K562 treated with DMSO at 1 percent for 48 hours (cell line): ENCODE data around the gene NT5DC1. TPM values are rescaled to one million over a fixed set of nuclear protein-coding genes. Genes with fewer than 3 reads are reported as not detected.

Experiments
- total RNA-seq: library from RNA; unstranded; fragments of 300-600 nt; gene quantifications from 2 replicates; pipeline ENCODE4 v1.2.3, GENCODE V29; 2022; ENCODE audit warnings: low replicate concordance; ENCODE audit errors: extremely low read depth

Gene NT5DC1
- total RNA-seq: not detected in 2 replicates

DNA sequence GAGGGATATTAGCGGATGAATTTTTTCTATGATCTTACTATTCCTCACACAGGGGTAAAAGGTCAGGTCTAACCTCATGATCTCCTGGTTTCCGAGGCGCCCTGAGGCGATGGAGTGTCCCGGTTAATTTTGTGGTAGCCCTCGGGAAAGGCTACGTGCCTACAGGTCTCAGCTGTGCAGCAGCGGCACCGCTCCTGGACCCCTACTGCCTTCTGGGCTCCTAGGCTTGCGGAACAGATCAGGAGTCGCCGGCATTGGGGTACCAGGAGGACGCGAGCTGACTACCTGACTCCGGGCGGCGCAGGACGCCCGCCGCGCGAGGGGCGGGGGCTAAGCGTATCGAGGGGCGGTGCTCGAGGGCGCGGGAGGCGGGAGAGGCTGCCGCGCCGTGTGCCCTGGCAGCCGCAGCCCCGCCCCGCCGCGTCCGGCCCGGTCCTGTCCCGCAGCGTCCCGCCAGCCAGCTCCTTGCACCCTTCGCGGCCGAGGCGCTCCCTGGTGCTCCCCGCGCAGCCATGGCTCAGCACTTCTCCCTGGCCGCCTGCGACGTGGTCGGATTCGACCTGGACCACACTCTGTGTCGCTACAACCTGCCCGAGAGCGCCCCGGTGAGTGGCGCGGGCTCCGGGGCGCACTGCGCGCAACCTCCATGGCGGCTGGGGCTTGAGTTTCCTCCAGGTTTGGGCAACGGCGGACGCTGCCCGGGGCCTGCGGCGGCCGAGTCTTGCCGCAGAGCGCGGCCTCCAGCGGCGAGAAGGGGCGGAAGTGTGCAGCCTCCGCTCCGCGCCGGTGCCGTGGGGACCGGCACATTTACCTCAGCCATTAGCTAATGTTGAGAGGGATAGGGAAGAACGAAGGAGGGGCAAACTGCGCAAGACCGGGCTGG, at the start of gene NT5DC1:
NT5DC1 (plus strand) TSS at position 435 of the 883 bp plus-strand sequence; CDS start at position 513, 78 bp downstream.

DNA sequence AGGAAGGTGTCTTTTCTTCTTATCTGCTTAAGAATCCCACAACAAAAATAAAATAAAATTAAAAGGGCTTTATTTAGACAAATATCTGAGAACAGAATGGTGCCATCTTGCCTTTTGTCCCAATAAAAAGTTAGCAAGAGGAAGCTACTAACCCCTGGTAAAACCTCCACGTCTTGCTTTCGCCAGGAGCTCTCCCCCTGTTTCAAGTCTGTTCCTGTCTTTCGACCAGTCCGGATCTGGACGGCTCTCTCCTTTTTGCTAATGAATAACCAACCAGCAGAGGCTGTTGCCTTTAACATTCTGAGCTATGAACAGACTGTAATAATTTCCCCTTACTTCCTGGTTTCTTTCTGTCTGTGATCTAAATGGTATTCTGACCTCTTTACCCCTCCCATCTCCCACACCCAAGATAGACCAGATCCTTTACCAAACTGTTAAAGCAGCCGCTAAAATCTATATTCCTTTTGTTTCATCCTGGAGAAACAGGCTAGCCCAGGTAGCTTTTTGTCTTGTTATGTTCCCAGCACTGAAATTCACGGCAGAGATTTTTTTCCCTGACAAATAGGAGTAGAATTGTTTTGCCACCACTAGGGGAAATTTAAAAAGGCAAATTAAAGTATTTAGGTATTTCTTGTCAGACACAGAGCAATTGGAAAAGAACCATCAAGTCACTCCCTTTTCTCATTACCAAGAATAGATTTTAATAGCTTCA, 39.9 kb upstream of the NT5DC1 start, which contains the start of gene FRK:
FRK (minus strand) TSS at position 320 of the 712 bp plus-strand sequence. CDS start 580 bp downstream, outside the sequence.

DNA sequence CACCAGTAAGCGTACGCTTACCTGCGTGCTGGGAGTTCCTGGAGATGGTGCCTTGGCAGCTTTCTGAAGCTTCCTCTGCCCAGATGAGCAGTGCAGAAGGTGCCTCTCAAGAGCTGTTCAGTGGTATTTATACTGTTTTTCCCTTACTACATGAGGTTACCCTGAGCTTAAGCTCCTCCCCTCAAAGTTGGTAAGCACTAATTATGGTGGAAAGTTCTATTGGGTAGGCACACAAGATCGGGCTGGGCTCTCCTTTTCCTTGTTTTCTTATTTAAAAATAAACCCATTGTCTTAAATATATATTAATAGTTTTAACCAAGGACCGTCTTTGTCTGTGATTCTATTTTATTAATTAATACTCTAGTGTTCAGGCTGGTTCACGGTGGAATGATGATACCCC, 25.4 kb downstream of the NT5DC1 start, which contains the start of gene COL10A1:
COL10A1 (minus strand) TSS at position 101 of the 400 bp plus-strand sequence. CDS start 640 bp downstream, outside the sequence.

DNA sequence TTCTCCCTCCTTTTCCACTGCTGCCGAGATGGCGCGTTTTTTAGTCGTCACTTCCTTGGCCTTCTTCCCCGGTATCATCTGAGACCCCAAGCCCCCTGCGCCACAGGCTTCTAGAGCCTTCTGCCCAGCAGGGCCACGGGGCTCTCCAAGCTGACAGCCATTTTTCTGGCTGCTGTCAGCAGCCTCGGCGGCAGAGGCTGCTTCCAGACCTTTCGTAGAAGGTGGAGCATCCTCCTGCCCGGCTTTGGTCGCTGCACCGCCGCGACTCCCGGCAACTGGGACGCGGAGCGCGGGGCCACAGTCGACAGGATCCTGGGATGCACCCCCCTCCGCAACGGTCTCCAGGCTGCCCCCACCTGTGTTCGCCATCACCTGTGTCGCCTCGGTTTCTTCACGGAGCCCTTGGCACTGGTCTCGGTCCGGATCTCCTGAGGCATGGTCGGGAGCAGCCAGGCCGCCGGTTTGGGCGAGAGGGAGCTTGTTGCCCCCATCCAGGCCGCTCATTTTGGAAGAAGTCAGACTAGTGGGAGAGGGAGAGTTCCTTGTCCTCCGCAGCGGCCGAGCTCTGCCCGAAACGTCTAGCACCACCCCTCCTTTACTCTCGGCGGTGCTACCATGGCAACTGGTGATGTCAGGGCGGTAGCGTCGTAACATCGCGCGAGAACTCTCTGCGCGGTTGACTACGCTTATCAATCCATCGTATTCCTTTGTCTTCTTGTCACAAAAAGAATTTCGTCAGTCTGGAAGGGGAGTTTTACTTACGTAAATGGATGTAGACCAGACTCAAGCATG, 153.0 kb downstream of the NT5DC1 start, which contains the start of gene TSPYL4:
TSPYL4 (minus strand) TSS at position 571 of the 792 bp plus-strand sequence; CDS start at position 504, 67 bp downstream.

DNA sequence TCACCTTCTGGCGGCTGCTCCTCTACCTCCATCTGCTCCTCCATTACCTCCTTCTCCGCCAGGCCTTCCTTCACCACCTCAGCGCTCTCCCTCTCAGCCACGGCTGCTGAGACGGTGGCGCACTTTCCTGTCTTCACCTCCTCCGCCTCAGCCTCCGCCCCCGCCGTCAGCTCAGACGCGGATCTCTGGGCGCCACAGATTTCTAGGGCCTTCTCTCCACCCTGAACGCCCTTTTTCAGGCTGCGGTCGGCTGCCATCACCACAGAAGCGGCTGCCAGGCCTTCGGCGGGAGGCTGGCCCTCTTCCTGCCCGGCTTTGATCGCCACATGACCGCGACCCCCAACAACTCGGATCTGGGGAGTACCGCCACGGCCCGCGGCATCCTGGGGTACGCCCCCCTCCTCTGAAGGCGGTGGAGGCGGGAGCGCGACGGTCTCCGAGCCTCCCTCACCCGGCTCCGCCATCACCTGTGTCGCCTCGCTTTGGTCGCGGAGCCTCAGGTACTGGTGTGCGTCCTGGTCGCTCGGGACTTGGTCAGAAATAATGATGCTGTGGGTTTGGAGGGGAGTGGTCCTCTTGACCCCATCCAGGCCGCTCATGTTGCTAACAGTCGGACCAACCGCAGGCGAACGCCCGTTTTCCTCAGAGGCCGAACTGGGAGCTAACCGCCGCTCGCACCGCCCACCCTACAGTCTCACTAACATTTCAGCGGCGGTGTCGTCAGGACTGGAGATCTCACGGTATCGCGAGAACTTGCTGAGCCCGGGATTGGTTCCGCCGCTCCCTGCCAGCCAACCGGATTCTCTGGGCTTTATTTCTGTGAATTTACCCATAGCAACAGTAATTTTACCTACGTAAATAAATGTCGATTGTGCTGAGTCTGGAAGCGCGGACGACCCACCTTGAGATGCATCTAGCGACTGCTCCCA, 178.8 kb downstream of the NT5DC1 start, which contains the start of gene TSPYL1:
TSPYL1 (minus strand) TSS at position 699 of the 929 bp plus-strand sequence; CDS start at position 599, 100 bp downstream.

Other genes starting within 250 kb of the NT5DC1 start
- not detected in 2 replicates for gene FRK, start 40.0 kb upstream of the NT5DC1 start, total RNA-seq
- not detected in 2 replicates for gene COL10A1, start 25.3 kb downstream of the NT5DC1 start, total RNA-seq
- gene TSPYL4, start 153.2 kb downstream of the NT5DC1 start, total RNA-seq: not detected in 2 replicates
- not detected in 2 replicates for gene TSPYL1, start 179.1 kb downstream of the NT5DC1 start, total RNA-seq